ENCODE data around the gene TDRD6. TPM values are rescaled to one million over a fixed set of nuclear protein-coding genes. Genes with fewer than 3 reads are reported as not detected.

The TDRD6 gene
- total RNA-seq, 4 donors from 2014 or later = 0.20 to 0.48 (median 0.41) TPM; not detected in 1

GRCh38 chr6:46751658-46752057 lies 64.0 kb downstream of the TDRD6 start:
- no peak overlapping the region for H3K4me3 ChIP-seq
- no peak for DNase-seq
- TF ChIP-seq EP300 (IDR thresholded peaks at IDR 0.05; ENCODE audit: low read depth) = no peak
- no peak for TF ChIP-seq CTCF (IDR thresholded peaks at IDR 0.05)
- TF ChIP-seq POLR2AphosphoS5 (IDR thresholded peaks at IDR 0.05) = no peak
- TF ChIP-seq POLR2A (IDR thresholded peaks at IDR 0.05) = no peak
- in situ Hi-C loops (cut with MboI; ENCODE audit: low pct_ligation_motif_present in 1 of 4, low pct_unique_long_range_greater_than_20kb in 1 of 4, low sequenced_read_pairs in 3 of 4) (no loop called here), intact Hi-C loops (cut with DNase I; ENCODE audit: low total_unique reads) (no loop called here)
- H3K9me3 ChIP-seq = no peaks in the 10 kb centered on the region
- no peak overlapping the region for H3K27ac ChIP-seq
- no peaks in the 10 kb centered on the region for H3K27me3 ChIP-seq
- 83 to 92% methylated on average over 2 to 3 of the region's 3 CpGs for WGBS, 2 donors (ENCODE audit: low coverage in 1 of 2)
- H3K4me1 ChIP-seq = no peaks in the 10 kb centered on the region
- no peaks in the 10 kb centered on the region for H3K36me3 ChIP-seq

Other genes with a start within 250 kb of the TDRD6 start
- 1 to 10 TPM; 1.9 to 9.5 (median 7.5) TPM for gene RCAN2, start 196.4 kb upstream of the TDRD6 start, total RNA-seq
- 10 to 100 TPM in 1 of 4 donors, 1 to 10 TPM in 2, not detected in 1; 1.6 to 10.2 (median 2.3) TPM for gene CYP39A1, start 35.1 kb upstream of the TDRD6 start, total RNA-seq
- gene SLC25A27, start 34.9 kb upstream of the TDRD6 start, total RNA-seq = 10 to 100 TPM in 3 of 4 donors, 1 to 10 TPM in 1; 8.7 to 27.5 (median 19.0) TPM
- 1 to 10 TPM in 2 of 4 donors, under 1 TPM in 1, not detected in 1; 0.14 to 3.0 (median 1.4) TPM for gene PLA2G7, start 47.5 kb downstream of the TDRD6 start, total RNA-seq
- not detected for gene ANKRD66, start 59.0 kb downstream of the TDRD6 start, total RNA-seq
- gene MEP1A, start 105.5 kb downstream of the TDRD6 start, total RNA-seq = 100 to 1,000 TPM in 3 of 4 donors, 10 to 100 TPM in 1; 31.2 to 601 (median 223) TPM
- gene ADGRF5, start 234.1 kb downstream of the TDRD6 start, total RNA-seq = 1 to 10 TPM; 1.5 to 4.1 (median 2.5) TPM

All from transverse colon (tissue), 4 donors.